Measurements from ENCODE around the gene PTF1A. TPM values are rescaled to one million over a fixed set of nuclear protein-coding genes. Genes with fewer than 3 reads are reported as not detected.

The PTF1A gene
- total RNA-seq, 1 donor from 2014 or later: not detected

DNA sequence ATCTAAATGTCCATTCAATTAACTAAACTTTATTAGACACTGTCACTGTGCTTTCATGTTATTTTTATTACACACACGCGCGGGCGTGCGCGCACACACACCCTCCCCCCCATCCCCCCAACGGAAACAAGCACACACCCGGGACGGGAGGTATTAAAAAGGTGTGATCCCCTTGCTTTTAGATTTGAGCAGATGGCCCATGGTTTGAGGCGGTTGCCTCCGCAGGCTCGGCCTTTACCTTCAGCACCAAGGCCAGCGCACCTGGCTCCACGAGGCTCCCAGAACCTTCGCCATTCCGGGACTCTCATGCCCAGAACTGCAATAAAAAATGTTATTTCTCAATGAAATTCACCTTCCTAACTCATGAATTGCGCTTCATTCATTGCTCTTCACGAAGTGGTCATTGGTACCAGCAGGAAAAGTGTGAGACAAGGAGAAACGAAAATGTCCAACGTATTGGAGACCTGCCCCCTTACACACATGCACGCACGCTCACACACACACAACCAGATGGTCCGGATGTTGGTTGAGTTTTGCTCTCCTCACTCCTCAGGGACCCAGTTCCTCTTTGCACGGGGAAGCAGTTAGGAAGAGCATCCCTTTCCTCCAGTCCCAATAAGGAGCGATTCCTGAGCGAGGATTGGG, 20.8 kb upstream of the PTF1A start:
- no peak overlapping the region for H3K4me3 ChIP-seq
- H3K36me3 ChIP-seq: no peaks in the 10 kb centered on the region
- H3K27me3 ChIP-seq: peaks cover 100% of the 10 kb centered on the region
- H3K27ac ChIP-seq: no peak overlapping the region
- Mint-ChIP-seq H3K36me3 (no peaks in the 10 kb centered on the region), H3K4me1 (peaks cover 18% of the 10 kb centered on the region), H3K4me3 (peak overlapping the region; percentile 48), H3K27ac (no peak overlapping the region), H3K27me3 (ENCODE audit: insufficient read depth, low read depth) (peaks cover 65% of the 10 kb centered on the region), H3K9me3 (peaks cover 2% of the 10 kb centered on the region)
- no peak overlapping the region for H3K9ac ChIP-seq
- peak; percentile 85 for DNase-seq (ENCODE audit: low spot score)
- peaks cover 21% of the 10 kb centered on the region for H3F3A ChIP-seq (ENCODE audit: low read depth)
- no peaks in the 10 kb centered on the region for H3K9me3 ChIP-seq (ENCODE audit: low read depth)
- TF ChIP-seq EZH2phosphoT487 (IDR thresholded peaks at IDR 0.05) (no peak), EZH2 (IDR thresholded peaks at IDR 0.05) (no peak)
- TF ChIP-seq, protein P1, sequence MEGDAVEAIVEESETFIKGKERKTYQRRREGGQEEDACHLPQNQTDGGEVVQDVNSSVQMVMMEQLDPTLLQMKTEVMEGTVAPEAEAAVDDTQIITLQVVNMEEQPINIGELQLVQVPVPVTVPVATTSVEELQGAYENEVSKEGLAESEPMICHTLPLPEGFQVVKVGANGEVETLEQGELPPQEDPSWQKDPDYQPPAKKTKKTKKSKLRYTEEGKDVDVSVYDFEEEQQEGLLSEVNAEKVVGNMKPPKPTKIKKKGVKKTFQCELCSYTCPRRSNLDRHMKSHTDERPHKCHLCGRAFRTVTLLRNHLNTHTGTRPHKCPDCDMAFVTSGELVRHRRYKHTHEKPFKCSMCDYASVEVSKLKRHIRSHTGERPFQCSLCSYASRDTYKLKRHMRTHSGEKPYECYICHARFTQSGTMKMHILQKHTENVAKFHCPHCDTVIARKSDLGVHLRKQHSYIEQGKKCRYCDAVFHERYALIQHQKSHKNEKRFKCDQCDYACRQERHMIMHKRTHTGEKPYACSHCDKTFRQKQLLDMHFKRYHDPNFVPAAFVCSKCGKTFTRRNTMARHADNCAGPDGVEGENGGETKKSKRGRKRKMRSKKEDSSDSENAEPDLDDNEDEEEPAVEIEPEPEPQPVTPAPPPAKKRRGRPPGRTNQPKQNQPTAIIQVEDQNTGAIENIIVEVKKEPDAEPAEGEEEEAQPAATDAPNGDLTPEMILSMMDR (IDR thresholded peaks at IDR 0.05): no peak
- no peak overlapping the region for H3K4me2 ChIP-seq
- no peaks in the 10 kb centered on the region for H3K79me2 ChIP-seq (ENCODE audit: low read depth)
- no peak overlapping the region for H2AFZ ChIP-seq (replicated peaks)
- peaks cover 16% of the 10 kb centered on the region for H3K4me1 ChIP-seq
- peaks cover 70% of the 10 kb centered on the region for H4K20me1 ChIP-seq (ENCODE audit: low read depth)

GRCh38 chr10:23172429-23173213, 19.5 kb upstream of the PTF1A start:
- DNase-seq (ENCODE audit: low spot score): no peak

GRCh38 chr10:23173214-23174073, 18.7 kb upstream of the PTF1A start:
- H3K79me2 ChIP-seq (ENCODE audit: low read depth): no peaks in the 10 kb centered on the region
- H3K9ac ChIP-seq: no peak overlapping the region
- H3K27me3 Mint-ChIP-seq (ENCODE audit: insufficient read depth, low read depth): peaks cover 79% of the 10 kb centered on the region
- peaks cover 14% of the 10 kb centered on the region for H3K4me1 ChIP-seq
- H3K27ac ChIP-seq: no peak overlapping the region
- peaks cover 2% of the 10 kb centered on the region for H3K9me3 Mint-ChIP-seq
- H3K4me2 ChIP-seq: peak overlapping the region; percentile 78
- peaks cover 21% of the 10 kb centered on the region for H3F3A ChIP-seq (ENCODE audit: low read depth)
- peak; percentile 89 for TF ChIP-seq EZH2phosphoT487 (IDR thresholded peaks at IDR 0.05)
- peak; percentile 82 for TF ChIP-seq EZH2 (IDR thresholded peaks at IDR 0.05)
- TF ChIP-seq, protein P1 (IDR thresholded peaks at IDR 0.05): peak; percentile 39
- H2AFZ ChIP-seq (replicated peaks): no peak overlapping the region
- peak overlapping the region; percentile 36 for H3K4me3 ChIP-seq
- DNase-seq (ENCODE audit: low spot score): peak; percentile 87
- no peaks in the 10 kb centered on the region for H3K36me3 Mint-ChIP-seq
- H4K20me1 ChIP-seq (ENCODE audit: low read depth): peaks cover 78% of the 10 kb centered on the region
- H3K4me1 Mint-ChIP-seq: peaks cover 14% of the 10 kb centered on the region
- no peak overlapping the region for H3K27ac Mint-ChIP-seq
- peak overlapping the region; percentile 72 for H3K4me3 Mint-ChIP-seq
- no peaks in the 10 kb centered on the region for H3K9me3 ChIP-seq (ENCODE audit: low read depth)
- H3K27me3 ChIP-seq: peaks cover 100% of the 10 kb centered on the region
- no peaks in the 10 kb centered on the region for H3K36me3 ChIP-seq

More at GRCh38 chr10:23172429-23173213, 19.5 kb upstream of the PTF1A start:
- H3K36me3 ChIP-seq: no peaks in the 10 kb centered on the region
- peaks cover 77% of the 10 kb centered on the region for H3K27me3 Mint-ChIP-seq (ENCODE audit: insufficient read depth, low read depth)
- no peaks in the 10 kb centered on the region for H3K9me3 ChIP-seq (ENCODE audit: low read depth)
- TF ChIP-seq, protein P1 (IDR thresholded peaks at IDR 0.05): no peak
- TF ChIP-seq EZH2 (IDR thresholded peaks at IDR 0.05): peak; percentile 21
- TF ChIP-seq EZH2phosphoT487 (IDR thresholded peaks at IDR 0.05): no peak
- no peaks in the 10 kb centered on the region for H3K79me2 ChIP-seq (ENCODE audit: low read depth)
- no peaks in the 10 kb centered on the region for H3K36me3 Mint-ChIP-seq
- peaks cover 2% of the 10 kb centered on the region for H3K9me3 Mint-ChIP-seq
- peaks cover 14% of the 10 kb centered on the region for H3K4me1 Mint-ChIP-seq
- H3K27me3 ChIP-seq: peaks cover 100% of the 10 kb centered on the region
- H3K4me2 ChIP-seq: peak overlapping the region; percentile 78
- H3K27ac Mint-ChIP-seq: no peak overlapping the region
- H3K27ac ChIP-seq: no peak overlapping the region
- peak overlapping the region; percentile 66 for H3K4me3 Mint-ChIP-seq
- no peak overlapping the region for H3K9ac ChIP-seq
- H4K20me1 ChIP-seq (ENCODE audit: low read depth): peaks cover 71% of the 10 kb centered on the region
- no peak overlapping the region for H2AFZ ChIP-seq (replicated peaks)
- peaks cover 14% of the 10 kb centered on the region for H3K4me1 ChIP-seq
- H3F3A ChIP-seq (ENCODE audit: low read depth): peaks cover 21% of the 10 kb centered on the region
- H3K4me3 ChIP-seq: peak overlapping the region; percentile 36
